HPDE6-E6E7 (cell line): ENCODE results near the gene GPR141.
"Not testable (repeated sequence)": the region's sequence is repeated elsewhere in the genome, so short reads cannot be mapped to it uniquely, and the experiment has no call there.

ENCODE experiments used
- DNase-seq: peaks from one replicate; pipeline ENCODE4 v3.0.0; 2011; ENCODE audit warnings: missing footprints; ENCODE audit errors: extremely low spot score

Gene GPR141

GRCh38 chr7:37686556-37687345 is 3.2 kb downstream of the GPR141 start:
- no peak for DNase-seq

GRCh38 chr7:37690206-37690605 is 6.6 kb downstream of the GPR141 start:
- DNase-seq: no peak

GRCh38 chr7:37694208-37695094 is 10.9 kb downstream of the GPR141 start:
- no peak for DNase-seq

- DNase-seq: no peak
Measured at GRCh38 chr7:37698276-37698675, 14.7 kb downstream of the GPR141 start.

- no peak for DNase-seq
Measured at GRCh38 chr7:37698782-37699181, 15.2 kb downstream of the GPR141 start.

GRCh38 chr7:37701769-37702168 is 18.2 kb downstream of the GPR141 start:
- no peak for DNase-seq

GRCh38 chr7:37703361-37703760 is 19.8 kb downstream of the GPR141 start:
- DNase-seq: no peak

- DNase-seq: not testable (repeated sequence)
Measured at GRCh38 chr7:37704328-37704833, 20.8 kb downstream of the GPR141 start.

GRCh38 chr7:37705976-37706375 is 22.4 kb downstream of the GPR141 start:
- DNase-seq: no peak

GRCh38 chr7:37706804-37707203 is 23.2 kb downstream of the GPR141 start:
- DNase-seq: no peak

- DNase-seq: no peak
Measured at GRCh38 chr7:37707754-37708485, 24.4 kb downstream of the GPR141 start.

GRCh38 chr7:37709631-37710509 is 26.3 kb downstream of the GPR141 start:
- no peak for DNase-seq

GRCh38 chr7:37713613-37714012 is 30.0 kb downstream of the GPR141 start:
- DNase-seq: no peak

- DNase-seq: no peak
Measured at GRCh38 chr7:37714606-37715005, 31.0 kb downstream of the GPR141 start.

- DNase-seq: no peak
Measured at GRCh38 chr7:37718585-37718984, 35.0 kb downstream of the GPR141 start.

GRCh38 chr7:37719077-37719476 is 35.5 kb downstream of the GPR141 start:
- no peak for DNase-seq

GRCh38 chr7:37724732-37725131 is 41.2 kb downstream of the GPR141 start:
- no peak for DNase-seq

GRCh38 chr7:37726016-37726415 is 42.5 kb downstream of the GPR141 start:
- DNase-seq: no peak

- no peak for DNase-seq
Measured at GRCh38 chr7:37728747-37729146, 45.2 kb downstream of the GPR141 start.

- no peak for DNase-seq
Measured at GRCh38 chr7:37729181-37729580, 45.6 kb downstream of the GPR141 start.

- no peak for DNase-seq
Measured at GRCh38 chr7:37730501-37730900, 46.9 kb downstream of the GPR141 start.
